ENCODE results near the gene SPATA16. TPM values are rescaled to one million over a fixed set of nuclear protein-coding genes. Genes with fewer than 3 reads are reported as not detected.
A peak's percentile ranks its signal among the peaks of the same experiment; 100 is the strongest.

The SPATA16 gene
- total and polyA plus RNA-seq, 8 donors = not detected

GRCh38 chr3:172918568-172919296 lies 222.3 kb downstream of the SPATA16 start:
- intact Hi-C loops (cut with DNase I; ENCODE audit: low total_unique reads) = no loop called here

DNA sequence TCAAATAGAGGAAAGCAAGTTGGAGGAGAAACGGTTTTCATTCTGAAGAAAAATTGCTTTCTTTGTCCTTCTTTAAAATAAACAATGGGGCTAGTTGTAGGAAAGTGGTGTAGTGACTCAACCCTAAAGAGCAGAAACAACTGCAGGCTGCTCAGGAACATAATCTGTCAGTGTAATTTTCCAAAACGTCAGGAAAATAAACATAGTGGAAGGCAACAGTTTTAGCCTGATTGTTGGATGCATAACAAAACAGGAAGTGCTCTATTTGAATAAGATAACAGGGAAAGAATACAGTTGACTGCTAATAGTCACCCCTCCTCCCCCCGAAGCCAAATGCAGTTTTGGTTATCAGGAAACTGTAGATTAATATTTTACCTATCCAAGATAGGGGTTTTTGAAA lies 222.9 kb downstream of the SPATA16 start:
- Histone ChIP-seq H3K4me3 (no peak overlapping the region), H3K36me3 (no peaks in the 10 kb centered on the region), H3K9me3 (no peaks in the 10 kb centered on the region), H3K4me1 (peaks cover 8 to 69% (median 34%) of the 10 kb centered on the region in 4 donors), H3K27me3 (no peaks in the 10 kb centered on the region), H3K27ac (peak overlapping the region in 3 of 5 donors; percentile 15 to 70 (median 56))
- WGBS, 5 donors = 9 to 17% (median 10%) methylated on average over 3 of the region's 3 CpGs
- DNase-seq = peak in 1 of 2 donors; percentile 69
- intact Hi-C loops (cut with DNase I; ENCODE audit: low total_unique reads) = no loop called here
- TF ChIP-seq, protein P1, sequence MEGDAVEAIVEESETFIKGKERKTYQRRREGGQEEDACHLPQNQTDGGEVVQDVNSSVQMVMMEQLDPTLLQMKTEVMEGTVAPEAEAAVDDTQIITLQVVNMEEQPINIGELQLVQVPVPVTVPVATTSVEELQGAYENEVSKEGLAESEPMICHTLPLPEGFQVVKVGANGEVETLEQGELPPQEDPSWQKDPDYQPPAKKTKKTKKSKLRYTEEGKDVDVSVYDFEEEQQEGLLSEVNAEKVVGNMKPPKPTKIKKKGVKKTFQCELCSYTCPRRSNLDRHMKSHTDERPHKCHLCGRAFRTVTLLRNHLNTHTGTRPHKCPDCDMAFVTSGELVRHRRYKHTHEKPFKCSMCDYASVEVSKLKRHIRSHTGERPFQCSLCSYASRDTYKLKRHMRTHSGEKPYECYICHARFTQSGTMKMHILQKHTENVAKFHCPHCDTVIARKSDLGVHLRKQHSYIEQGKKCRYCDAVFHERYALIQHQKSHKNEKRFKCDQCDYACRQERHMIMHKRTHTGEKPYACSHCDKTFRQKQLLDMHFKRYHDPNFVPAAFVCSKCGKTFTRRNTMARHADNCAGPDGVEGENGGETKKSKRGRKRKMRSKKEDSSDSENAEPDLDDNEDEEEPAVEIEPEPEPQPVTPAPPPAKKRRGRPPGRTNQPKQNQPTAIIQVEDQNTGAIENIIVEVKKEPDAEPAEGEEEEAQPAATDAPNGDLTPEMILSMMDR (IDR thresholded peaks at IDR 0.05) = no peak
- TF ChIP-seq POLR2AphosphoS5 (IDR thresholded peaks at IDR 0.05) (peak in 1 of 3 donors; percentile 39), POLR2A (IDR thresholded peaks at IDR 0.05) (no peak), EP300 (IDR thresholded peaks at IDR 0.05) (no peak)

More at GRCh38 chr3:172918568-172919296, 222.3 kb downstream of the SPATA16 start:
- Histone ChIP-seq H3K36me3 (no peaks in the 10 kb centered on the region), H3K4me1 (peaks cover 8 to 68% (median 34%) of the 10 kb centered on the region in 4 donors), H3K9me3 (no peaks in the 10 kb centered on the region), H3K27me3 (no peaks in the 10 kb centered on the region), H3K4me3 (no peak overlapping the region), H3K27ac (peak overlapping the region in 2 of 5 donors; percentile 47 to 70)
- TF ChIP-seq POLR2AphosphoS5 (IDR thresholded peaks at IDR 0.05) (no peak), POLR2A (IDR thresholded peaks at IDR 0.05) (no peak), EP300 (IDR thresholded peaks at IDR 0.05) (no peak)
- TF ChIP-seq, protein P1 (IDR thresholded peaks at IDR 0.05) = no peak
- 17 to 27% (median 25%) methylated on average over 3 of the region's 3 CpGs for WGBS, 5 donors
- DNase-seq = peak in 1 of 2 donors; percentile 12

GRCh38 chr3:172915911-172916514 lies 225.0 kb downstream of the SPATA16 start:
- Histone ChIP-seq H3K27me3 (no peaks in the 10 kb centered on the region), H3K4me1 (peaks cover 8 to 63% (median 31%) of the 10 kb centered on the region in 4 donors), H3K36me3 (no peaks in the 10 kb centered on the region), H3K4me3 (no peak overlapping the region), H3K27ac (no peak overlapping the region), H3K9me3 (no peaks in the 10 kb centered on the region)
- peak in 1 of 2 donors; percentile 26 for DNase-seq
- intact Hi-C loops (cut with DNase I; ENCODE audit: low total_unique reads) = no loop called here
- no peak for TF ChIP-seq EP300 (IDR thresholded peaks at IDR 0.05)
- TF ChIP-seq, protein P1 (IDR thresholded peaks at IDR 0.05) = no peak
- TF ChIP-seq POLR2A (IDR thresholded peaks at IDR 0.05) = no peak
- no peak for TF ChIP-seq POLR2AphosphoS5 (IDR thresholded peaks at IDR 0.05)
- 14 to 39% (median 20%) methylated on average over 1 of the region's 1 CpG for WGBS, 5 donors

GRCh38 chr3:172914854-172915253 lies 226.2 kb downstream of the SPATA16 start:
- no peak overlapping the region for H3K27ac ChIP-seq
- H3K4me1 ChIP-seq = peaks cover 5 to 60% (median 31%) of the 10 kb centered on the region in 4 donors
- no peak overlapping the region for H3K4me3 ChIP-seq
- H3K36me3 ChIP-seq = no peaks in the 10 kb centered on the region
- intact Hi-C loops (cut with DNase I; ENCODE audit: low total_unique reads) = no loop called here
- H3K27me3 ChIP-seq = no peaks in the 10 kb centered on the region
- no peak for TF ChIP-seq POLR2AphosphoS5 (IDR thresholded peaks at IDR 0.05)
- no peak for TF ChIP-seq EP300 (IDR thresholded peaks at IDR 0.05)
- TF ChIP-seq, protein P1 (IDR thresholded peaks at IDR 0.05) = no peak
- TF ChIP-seq POLR2A (IDR thresholded peaks at IDR 0.05) = no peak
- DNase-seq = peak in 1 of 2 donors; percentile 7
- no peaks in the 10 kb centered on the region for H3K9me3 ChIP-seq
- 3 to 16% (median 12%) methylated on average over 1 of the region's 1 CpG for WGBS, 5 donors
